Panc1 (cell line): ENCODE results near the gene TRIM66. TPM values are rescaled to one million over a fixed set of nuclear protein-coding genes. Genes with fewer than 3 reads are reported as not detected.

ENCODE experiments used
- ATAC-seq: fragments of 200-7000 bp; cut with Tn5 transposase; 2 replicates; pipeline ENCODE4 v1.9.1; 2020; ENCODE audit warnings: mild to moderate bottlenecking, moderate library complexity
- BruUV-seq: library from RNA; stranded (reverse); fragments of 400-500 nt; replicated peaks from 2 replicates; lab custom pipeline; 2021; lab: Mats Ljungman, UMichigan
- CTCF ChIA-PET: fragments of 300-600 bp; sonication (Branson Sonifier 250); formaldehyde crosslinking; loops from one replicate; lab custom pipeline; 2022; ENCODE audit warnings: antibody characterized with exemption; lab: Charles Lee
- POLR2A ChIA-PET: fragments of 300-600 bp; sonication (Branson Sonifier 250); formaldehyde crosslinking; loops from one replicate; lab custom pipeline; 2022; ENCODE audit warnings: antibody characterized with exemption; lab: Charles Lee
- DNase-seq: peaks from one replicate; pipeline ENCODE4 v3.0.0-alpha.2; 2010; ENCODE audit warnings: low read depth, low spot score
- H3K27ac ChIP-seq: 2 replicates; pipeline ENCODE4 v1.5.1; 2011; ENCODE audit warnings: mild to moderate bottlenecking, low read length, inconsistent platforms
- H3K27me3 ChIP-seq: fragments of 200-500 bp; sonication (Bioruptor generic); 2 replicates; pipeline ENCODE4 v1.6.0; 2014; ENCODE audit warnings: low read length, inconsistent platforms; ENCODE audit not compliant: control insufficient read depth, insufficient read depth
- H3K36me3 ChIP-seq: fragments of 200-500 bp; sonication (Bioruptor generic); 2 replicates; pipeline ENCODE4 v1.5.1; 2014; ENCODE audit warnings: inconsistent platforms, mild to moderate bottlenecking, low read length, moderate library complexity; ENCODE audit not compliant: control insufficient read depth, insufficient read depth
- H3K4me1 ChIP-seq: 2 replicates; pipeline ENCODE4 v1.5.1; 2011; ENCODE audit warnings: inconsistent platforms, mild to moderate bottlenecking, low read length, moderate library complexity; ENCODE audit not compliant: control insufficient read depth, insufficient read depth
- H3K4me3 ChIP-seq, 2 experiments: 2 replicates each; pipeline ENCODE4 v1.5.1; 2011 to 2012; ENCODE audit warnings: low read depth in 2 of 2, low read length in 2 of 2, mild to moderate bottlenecking in 2 of 2, inconsistent platforms in 1 of 2, moderate library complexity in 1 of 2
- H3K9me3 ChIP-seq: fragments of 200-500 bp; sonication (Bioruptor generic); 2 replicates; pipeline ENCODE4 v1.5.1; 2014; ENCODE audit warnings: low read depth, mild to moderate bottlenecking, inconsistent platforms, low read length, moderate library complexity; ENCODE audit not compliant: control insufficient read depth, insufficient read depth
- CTCF ChIP-seq: fragments of 450-650 bp; IDR thresholded peaks from 2 replicates; pipeline ENCODE4 v1.5.1; 2017; ENCODE audit warnings: mild to moderate bottlenecking
- POLR2AphosphoS5 ChIP-seq: IDR thresholded peaks from 2 replicates; pipeline ENCODE4 v1.6.1; 2012; ENCODE audit warnings: mild to moderate bottlenecking, low read depth, low read length, moderate library complexity
- REST ChIP-seq, 2 experiments: IDR thresholded peaks; 2 replicates each; pipeline ENCODE4 v1.6.1; 2011 to 2012; ENCODE audit warnings: low read depth in 2 of 2, control low read depth in 1 of 2, low read length in 1 of 2, mild to moderate bottlenecking in 1 of 2, moderate library complexity in 1 of 2; ENCODE audit not compliant: insufficient read depth in 1 of 2
- SIN3A ChIP-seq: IDR thresholded peaks from 2 replicates; pipeline ENCODE4 v1.6.1; 2012; ENCODE audit warnings: low read depth, mild to moderate bottlenecking, low read length, moderate library complexity, borderline replicate concordance; ENCODE audit not compliant: insufficient read depth
- TCF7L2 ChIP-seq: IDR thresholded peaks from 2 replicates; pipeline ENCODE4 v1.6.1; 2011; ENCODE audit warnings: mild to moderate bottlenecking, low read depth, low read length, inconsistent platforms
- in situ Hi-C: cut with HindIII; loops from 2 replicates; pipeline ENCODE4 v1.10.0; 2016; ENCODE audit warnings: low sequenced_read_pairs, low pct_unique_long_range_greater_than_20kb
- intact Hi-C: fragments of 100-400 bp; cut with micrococcal nuclease; formaldehyde crosslinking; loops from one replicate; pipeline ENCODE4 v1.10.0; 2022; ENCODE audit not compliant: unreplicated experiment
- total RNA-seq: library from RNA; stranded (reverse); gene quantifications from one replicate; pipeline ENCODE4 v1.2.1, GENCODE V29; 2021; ENCODE audit not compliant: unreplicated experiment

TRIM66 gene
- total RNA-seq, 1 experiment from 2014 or later = 30.4 TPM

DNA sequence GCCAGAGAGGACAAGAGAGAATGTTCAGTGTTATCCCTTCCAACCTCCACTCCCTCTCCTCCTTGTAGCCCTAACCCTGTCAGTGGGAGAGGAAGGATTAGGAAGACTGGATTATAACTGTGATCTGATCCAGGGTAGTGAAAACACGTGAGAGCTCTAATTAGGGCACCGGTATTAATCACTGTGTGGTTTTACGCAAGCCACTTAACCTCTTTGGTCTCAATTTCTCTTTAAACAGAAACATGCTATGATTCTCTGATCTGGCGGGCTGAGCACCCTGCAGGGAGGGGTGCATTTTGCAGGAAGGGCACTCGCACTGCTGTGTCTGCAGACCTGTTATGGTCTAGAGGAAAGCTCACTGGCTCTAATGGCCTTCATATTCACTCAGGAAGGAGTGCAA, 11.7 kb upstream of the TRIM66 start:
- no peaks in the 10 kb centered on the region for H3K9me3 ChIP-seq
- ATAC-seq = no peak
- TF ChIP-seq POLR2AphosphoS5 (no peak), REST (IDR thresholded peaks at IDR 0.05; ENCODE audit: insufficient read depth in 1 of 2, low read depth in 2 of 2, low read length in 1 of 2) (no peak), TCF7L2 (no peak), CTCF (no peak)
- ChIA-PET POLR2A (no interaction called here), CTCF (no interaction called here)
- DNase-seq = no peak
- in situ Hi-C loops (no loop called here), intact Hi-C loops (no loop called here)
- H3K27me3 ChIP-seq = no peaks in the 10 kb centered on the region
- peaks cover 12% of the 10 kb centered on the region for H3K4me1 ChIP-seq
- no peak overlapping the region for H3K4me3 ChIP-seq
- peaks cover 3% of the 10 kb centered on the region; the same call in 1 of the 2 replicates for H3K36me3 ChIP-seq
- BruUV-seq = no TSS peak
- H3K27ac ChIP-seq = no peak overlapping the region

DNA sequence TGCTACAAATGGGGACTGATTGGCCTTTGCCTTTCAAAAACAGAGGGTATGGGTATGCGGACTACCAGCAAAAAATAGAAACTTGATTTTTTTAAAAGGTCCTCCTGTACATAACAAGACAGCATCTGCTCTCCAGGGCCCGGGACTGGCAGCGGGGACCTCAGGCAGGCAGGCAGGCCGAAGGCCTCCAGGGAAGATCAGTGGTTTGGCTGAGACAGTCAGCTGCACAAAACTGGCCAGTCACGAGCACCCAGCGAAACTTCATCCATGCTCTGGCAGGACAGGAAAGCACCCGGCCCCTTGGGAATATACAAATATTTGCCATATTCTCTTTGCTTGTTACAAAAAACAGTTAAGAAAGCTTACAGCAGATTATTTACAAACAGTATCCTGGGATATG, 11.1 kb upstream of the TRIM66 start:
- intact Hi-C loops (no loop called here), in situ Hi-C loops (no loop called here)
- no peak overlapping the region for H3K4me3 ChIP-seq
- CTCF ChIA-PET = no interaction called here
- POLR2A ChIA-PET = no interaction called here
- TSS peak; percentile 73 for BruUV-seq
- DNase-seq (no peak), ATAC-seq (no peak)
- H3K36me3 ChIP-seq = peaks cover 3% of the 10 kb centered on the region; the same call in 1 of the 2 replicates
- H3K27me3 ChIP-seq = no peaks in the 10 kb centered on the region
- H3K4me1 ChIP-seq = peaks cover 12% of the 10 kb centered on the region
- no peak for TF ChIP-seq CTCF
- no peak for TF ChIP-seq TCF7L2
- TF ChIP-seq SIN3A = no peak
- no peak for TF ChIP-seq POLR2AphosphoS5
- no peak overlapping the region for H3K27ac ChIP-seq
- H3K9me3 ChIP-seq = no peaks in the 10 kb centered on the region
